HEK293 (cell line): ENCODE data around the gene OR2H1.
"Not testable (repeated sequence)": the region's sequence is repeated elsewhere in the genome, so short reads cannot be mapped to it uniquely, and the experiment has no call there.

Experiments
- CTCF ChIA-PET: fragments of 350-600 bp; formaldehyde crosslinking; extraction: SDS; loops from one replicate; lab custom pipeline; 2021; ENCODE audit warnings: antibody characterized with exemption; lab: Yijun Ruan, JAX
- POLR2A ChIA-PET: fragments of 300-600 bp; formaldehyde crosslinking; extraction: SDS; loops from one replicate; lab custom pipeline; 2020; ENCODE audit warnings: antibody characterized with exemption, inconsistent platforms; lab: Yijun Ruan, JAX
- H3K27ac ChIP-seq: fragments of 200-500 bp; sonication (Bioruptor generic); 2 replicates; pipeline ENCODE4 v1.5.1; 2014; ENCODE audit warnings: low read depth, low read length, control low read depth, inconsistent platforms; ENCODE audit errors: extremely low read depth
- H3K36me3 ChIP-seq, 2 experiments: fragments of 200-500 bp in 1 of 2; sonication (Bioruptor generic) in 1 of 2; 1 replicate in 1 of 2; 2 replicates in 1 of 2; pipeline ENCODE4 v1.5.1; 2014 to 2017; ENCODE audit warnings: inconsistent platforms in 2 of 2, low read length in 2 of 2; ENCODE audit not compliant: control insufficient read depth in 2 of 2, insufficient read depth in 1 of 2
- H3K4me1 ChIP-seq: fragments of 200-500 bp; sonication (Bioruptor generic); 2 replicates; pipeline ENCODE4 v1.5.1; 2014; ENCODE audit warnings: mild to moderate bottlenecking, low read length, inconsistent platforms; ENCODE audit not compliant: control insufficient read depth, insufficient read depth
- H3K4me3 ChIP-seq: 2 replicates; pipeline ENCODE4 v1.5.1; 2011; ENCODE audit warnings: low read depth, mild to moderate bottlenecking, control low read depth, low read length, moderate library complexity
- H3K9me3 ChIP-seq: fragments of 200-500 bp; sonication (Bioruptor generic); 2 replicates; pipeline ENCODE4 v1.5.1; 2014; ENCODE audit warnings: low read depth, low read length, inconsistent platforms; ENCODE audit not compliant: control insufficient read depth, insufficient read depth
- ATF2 ChIP-seq: fragments of 450-650 bp; formaldehyde crosslinking; IDR thresholded peaks from 2 replicates; pipeline ENCODE4 v1.5.1; 2016; ENCODE audit warnings: missing biosample characterization, missing genetic modification characterization, low read depth
- GFI1B ChIP-seq: fragments of 450-650 bp; formaldehyde crosslinking; IDR thresholded peaks from 2 replicates; pipeline ENCODE4 v1.5.1; 2016; ENCODE audit warnings: missing biosample characterization, missing genetic modification characterization
- GLI4 ChIP-seq: fragments of 450-650 bp; formaldehyde crosslinking; IDR thresholded peaks from 2 replicates; pipeline ENCODE4 v1.5.1; 2016; ENCODE audit warnings: missing biosample characterization, missing genetic modification characterization
- INSM2 ChIP-seq: fragments of 450-650 bp; formaldehyde crosslinking; IDR thresholded peaks from 2 replicates; pipeline ENCODE4 v1.5.1; 2016; ENCODE audit warnings: missing biosample characterization, missing genetic modification characterization
- KLF9 ChIP-seq: fragments of 450-650 bp; formaldehyde crosslinking; IDR thresholded peaks from 2 replicates; pipeline ENCODE4 v1.5.1; 2016; ENCODE audit warnings: missing biosample characterization, missing genetic modification characterization, low read depth
- TCF7L2 ChIP-seq: IDR thresholded peaks from 2 replicates; pipeline ENCODE4 v1.6.1; 2011; ENCODE audit warnings: low read depth, mild to moderate bottlenecking, inconsistent platforms, low read length, moderate library complexity, borderline replicate concordance
- YY2 ChIP-seq: fragments of 450-650 bp; formaldehyde crosslinking; IDR thresholded peaks from 2 replicates; pipeline ENCODE4 v1.5.1; 2016; ENCODE audit warnings: missing biosample characterization, missing genetic modification characterization
- ZNF239 ChIP-seq: fragments of 450-650 bp; formaldehyde crosslinking; IDR thresholded peaks from 2 replicates; pipeline ENCODE4 v1.5.1; 2016; ENCODE audit warnings: missing biosample characterization, missing genetic modification characterization
- ZNF280D ChIP-seq: fragments of 450-650 bp; formaldehyde crosslinking; IDR thresholded peaks from 2 replicates; pipeline ENCODE4 v1.5.1; 2016; ENCODE audit warnings: missing biosample characterization, missing genetic modification characterization
- ZNF394 ChIP-seq: fragments of 450-650 bp; formaldehyde crosslinking; IDR thresholded peaks from 2 replicates; pipeline ENCODE4 v1.5.1; 2016; ENCODE audit warnings: missing biosample characterization, missing genetic modification characterization, mild to moderate bottlenecking, moderate library complexity, borderline replicate concordance
- ZNF514 ChIP-seq: fragments of 450-650 bp; formaldehyde crosslinking; IDR thresholded peaks from 2 replicates; pipeline ENCODE4 v1.5.1; 2016; ENCODE audit warnings: missing biosample characterization, missing genetic modification characterization
- ZNF558 ChIP-seq: fragments of 450-650 bp; formaldehyde crosslinking; IDR thresholded peaks from 2 replicates; pipeline ENCODE4 v1.5.1; 2016; ENCODE audit warnings: missing biosample characterization, missing genetic modification characterization
- ZSCAN30 ChIP-seq: fragments of 450-650 bp; IDR thresholded peaks from 2 replicates; pipeline ENCODE4 v1.5.1; 2018; ENCODE audit warnings: missing biosample characterization, mild to moderate bottlenecking, missing genetic modification characterization, moderate library complexity
- ZSCAN5A ChIP-seq: fragments of 450-650 bp; formaldehyde crosslinking; IDR thresholded peaks from 2 replicates; pipeline ENCODE4 v1.5.1; 2016; ENCODE audit warnings: missing biosample characterization, missing genetic modification characterization

Gene OR2H1

GRCh38 chr6:29426654-29427053 lies 30.3 kb upstream of the OR2H1 start (continued):
- TF ChIP-seq ZNF239 (tag by site-specific recombination) (no peak), ZNF394 (tag by site-specific recombination) (no peak), KLF9 (tag by site-specific recombination) (no peak), TCF7L2 (no peak)

- CTCF ChIA-PET, result interaction anchor here (0.7 kb wide), 1 partner anchor 124 kb away, joined by 3 read pairs; no protein-coding TSS in a partner anchor
- H3K27ac ChIP-seq, H3K4me3 ChIP-seq, H3K36me3 ChIP-seq, POLR2A ChIA-PET, H3K9me3 ChIP-seq, H3K4me1 ChIP-seq: not testable (repeated sequence)
Observed at GRCh38 chr6:29436730-29437129, 20.2 kb upstream of the OR2H1 start.

- Histone ChIP-seq H3K9me3 (no peaks in the 10 kb centered on the region), H3K27ac (no peak within 1 kb of the TSS), H3K36me3 (no peaks in the 10 kb centered on the region), H3K4me1 (no peaks in the 10 kb centered on the region; the same call in 1 of the 2 replicates), H3K4me3 (no peak within 1 kb of the TSS)
- ChIA-PET CTCF (interaction anchor here (1.7 kb wide), 1 partner anchor 150 kb away, joined by 3 read pairs; no protein-coding TSS in a partner anchor), POLR2A (no interaction called here)
- TF ChIP-seq GLI4 (tag by site-specific recombination), result no peak
Observed at GRCh38 chr6:29439006-29439405, 17.9 kb upstream of the OR2H1 start, which contains the start of gene OR10C1. TSS of gene OR10C1 (plus strand) at chr6:29439306. CDS start at chr6:29440016, 710 bp downstream.

GRCh38 chr6:29442719-29443118 lies 14.2 kb upstream of the OR2H1 start:
- Histone ChIP-seq H3K4me1 (no peaks in the 10 kb centered on the region; the same call in 1 of the 2 replicates), H3K4me3 (no peak overlapping the region), H3K27ac (no peak overlapping the region), H3K36me3 (no peaks in the 10 kb centered on the region), H3K9me3 (no peaks in the 10 kb centered on the region)
- TF ChIP-seq GFI1B (tag by site-specific recombination), result no peak
- TF ChIP-seq ZNF239 (tag by site-specific recombination), result no peak
- TF ChIP-seq ZNF514 (tag by site-specific recombination), result no peak
- no peak for TF ChIP-seq ZSCAN5A (tag by site-specific recombination)
- no peak for TF ChIP-seq ZSCAN30
- TF ChIP-seq ATF2 (tag by site-specific recombination), result no peak
- no peak for TF ChIP-seq INSM2
- TF ChIP-seq ZNF558 (tag by site-specific recombination), result no peak
- TF ChIP-seq ZNF280D, result no peak
- TF ChIP-seq YY2 (tag by site-specific recombination), result no peak
- POLR2A ChIA-PET, result no interaction called here
- CTCF ChIA-PET, result no interaction called here

- H3K27ac ChIP-seq, H3K4me1 ChIP-seq, H3K36me3 ChIP-seq, POLR2A ChIA-PET, H3K4me3 ChIP-seq, H3K9me3 ChIP-seq: not testable (repeated sequence)
- CTCF ChIA-PET, result interaction anchor here (0.6 to 1.3 kb wide), 2 partner anchors 51 to 67 kb away, joined by 3 to 4 read pairs; no protein-coding TSS in a partner anchor
Observed at GRCh38 chr6:29444031-29444430, 12.9 kb upstream of the OR2H1 start.
